ENCODE data around the gene TEKT2. TPM values are rescaled to one million over a fixed set of nuclear protein-coding genes. Genes with fewer than 3 reads are reported as not detected.

Gene TEKT2
- total RNA-seq, 2 experiments from 2014 or later = not detected

DNA sequence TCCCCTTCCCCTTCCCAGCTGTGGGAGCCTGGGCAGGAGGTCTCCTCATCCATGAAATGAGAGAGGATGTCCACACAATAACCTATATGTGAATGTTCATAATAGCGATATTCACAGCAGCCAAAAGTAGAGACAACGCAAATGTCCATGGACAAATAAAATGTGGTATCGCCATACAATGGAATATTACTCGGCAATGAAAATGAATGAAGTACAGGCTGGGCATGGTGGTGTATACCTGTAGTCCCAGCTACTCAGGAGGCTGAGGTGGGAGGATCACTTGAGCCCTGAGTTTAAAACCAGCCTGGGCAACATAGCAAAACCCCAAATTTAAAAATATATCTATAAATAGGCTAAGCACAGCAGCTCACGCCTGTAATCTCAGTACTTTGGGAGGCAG lies 17.7 kb downstream of the TEKT2 start:
- no peak overlapping the region for H3K4me3 Mint-ChIP-seq
- peaks cover 2% of the 10 kb centered on the region for H3K27me3 Mint-ChIP-seq
- no peak for ATAC-seq (ENCODE audit: low read depth)
- H3K36me3 Mint-ChIP-seq = no peaks in the 10 kb centered on the region
- no peaks in the 10 kb centered on the region for H3K9me3 Mint-ChIP-seq
- DNase-seq = no peak
- POLR2A ChIA-PET = interaction anchor here (1.5 to 1.7 kb wide), 2 partner anchors 32 to 86 kb away, joined by 5 to 15 read pairs; no protein-coding TSS in a partner anchor
- no peak overlapping the region for H3K27ac Mint-ChIP-seq
- peaks cover 9% of the 10 kb centered on the region for H3K4me1 Mint-ChIP-seq

DNA sequence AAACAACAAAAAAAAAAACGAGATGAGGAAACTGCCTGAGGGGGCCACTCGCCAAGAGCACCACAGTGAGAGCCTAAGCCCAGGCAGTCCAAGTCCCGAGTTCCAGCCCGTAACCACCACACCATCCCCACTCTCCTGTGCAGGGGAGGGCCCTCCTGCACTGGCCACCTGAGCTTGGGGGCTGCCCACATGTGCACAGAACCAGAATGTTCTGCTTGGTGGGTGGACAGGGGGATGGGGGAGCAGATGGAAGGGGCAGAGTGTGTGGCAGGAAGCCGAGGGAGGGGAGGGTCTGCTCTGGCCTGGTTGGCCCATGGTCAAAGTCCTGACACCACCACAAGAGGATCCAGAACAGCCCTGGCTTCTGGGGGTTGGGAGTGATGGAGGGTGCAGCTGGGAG lies 22.4 kb downstream of the TEKT2 start:
- H3K27ac Mint-ChIP-seq = peak overlapping the region; percentile 42
- no peaks in the 10 kb centered on the region for H3K9me3 Mint-ChIP-seq
- ATAC-seq (ENCODE audit: low read depth) (no peak), DNase-seq (no peak)
- no peak overlapping the region for H3K4me3 Mint-ChIP-seq
- no peaks in the 10 kb centered on the region for H3K36me3 Mint-ChIP-seq
- peaks cover 22% of the 10 kb centered on the region for H3K4me1 Mint-ChIP-seq
- POLR2A ChIA-PET = interaction anchor here (1.1 kb wide), 1 partner anchor 175 kb away, joined by 3 read pairs; the partner anchor contains the start of gene AGO3
- no peaks in the 10 kb centered on the region for H3K27me3 Mint-ChIP-seq

DNA sequence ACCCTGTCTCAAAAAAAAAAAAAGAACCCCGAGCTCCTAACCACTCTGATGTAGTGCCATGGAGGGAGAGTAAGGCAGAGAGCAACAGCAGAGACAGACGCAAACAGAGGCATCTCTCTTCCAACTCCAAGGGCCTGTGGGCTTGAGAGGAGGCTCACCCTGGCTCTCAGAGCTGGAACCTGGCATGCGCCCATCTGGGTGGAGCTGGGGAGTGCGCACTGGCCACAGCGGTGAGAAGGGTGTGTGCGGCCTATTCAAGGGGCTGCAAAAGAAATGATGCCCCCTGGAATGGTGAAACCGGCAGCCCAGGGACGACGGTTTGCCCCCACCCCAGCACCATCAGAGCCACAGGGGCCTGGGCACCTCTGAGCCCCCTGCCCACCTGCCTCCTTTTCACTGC lies 23.5 kb downstream of the TEKT2 start:
- POLR2A ChIA-PET = interaction anchor here (1.1 to 1.2 kb wide), 2 partner anchors 26 to 176 kb away, joined by 3 read pairs; partner anchors contain the start of gene AGO3
- no peaks in the 10 kb centered on the region for H3K27me3 Mint-ChIP-seq

DNA sequence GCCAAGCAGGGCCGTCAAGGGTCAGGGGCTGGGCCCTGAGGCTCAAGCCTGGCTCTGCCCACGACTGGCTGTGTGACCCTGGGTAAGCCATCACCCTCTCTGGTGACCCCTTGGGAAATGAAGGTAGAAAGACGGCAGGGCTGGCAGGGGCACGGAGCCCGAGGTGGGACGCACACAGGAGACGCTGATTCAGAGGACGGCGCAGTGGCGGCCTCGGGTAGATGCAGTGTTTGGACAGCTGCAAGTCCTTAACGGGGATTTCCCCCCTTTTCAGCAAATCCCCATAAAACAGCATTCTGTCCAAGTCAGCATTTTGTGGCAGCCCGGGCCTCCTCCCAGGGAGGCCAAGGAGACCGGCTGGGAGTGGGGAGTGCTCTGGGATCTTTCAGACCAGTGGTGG lies 24.4 kb downstream of the TEKT2 start:
- H3K27ac Mint-ChIP-seq = peak overlapping the region; percentile 96
- no peak for DNase-seq

More for the DNA sequence above, 23.5 kb downstream of the TEKT2 start:
- ATAC-seq (ENCODE audit: low read depth) (no peak), DNase-seq (no peak)
- H3K36me3 Mint-ChIP-seq = no peaks in the 10 kb centered on the region
- H3K9me3 Mint-ChIP-seq = no peaks in the 10 kb centered on the region
- no peak overlapping the region for H3K4me3 Mint-ChIP-seq
- peaks cover 26% of the 10 kb centered on the region for H3K4me1 Mint-ChIP-seq
- no peak overlapping the region for H3K27ac Mint-ChIP-seq

DNA sequence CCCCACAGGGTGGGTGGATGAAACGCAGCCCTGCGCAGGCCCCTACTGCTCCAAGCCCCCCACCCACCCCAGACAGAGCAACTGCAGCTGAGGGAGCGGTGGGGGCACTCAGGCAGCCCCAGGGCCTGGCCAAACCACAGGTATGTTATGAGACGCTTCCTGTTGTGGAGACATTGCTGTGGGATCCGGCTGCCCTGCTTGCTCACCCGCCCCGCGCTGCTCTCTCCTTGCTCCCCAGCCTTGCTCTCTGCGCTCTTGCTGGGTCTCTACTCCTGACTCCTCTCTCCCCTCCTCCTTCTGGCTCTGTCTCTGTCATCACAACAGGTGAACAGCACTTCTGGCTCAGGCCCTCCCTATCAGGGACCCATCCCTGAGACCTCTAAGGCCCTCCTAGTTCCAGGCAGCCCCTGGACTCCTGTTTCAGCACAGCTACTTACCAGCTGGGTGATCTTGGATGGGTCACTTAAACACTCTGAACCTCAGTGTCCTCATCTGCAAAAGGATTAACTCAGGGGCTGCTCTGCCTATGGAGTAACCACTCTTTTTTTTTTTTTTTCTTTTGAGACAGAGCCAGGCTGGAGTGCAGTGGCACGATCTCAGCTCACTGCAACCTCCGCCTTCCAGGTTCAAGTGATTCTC lies 25.3 kb downstream of the TEKT2 start:
- peak overlapping the region; percentile 77 for H3K4me3 Mint-ChIP-seq

More for the DNA sequence above, 24.4 kb downstream of the TEKT2 start:
- Mint-ChIP-seq H3K27me3 (no peaks in the 10 kb centered on the region), H3K9me3 (no peaks in the 10 kb centered on the region), H3K4me3 (peak overlapping the region; percentile 77), H3K4me1 (peaks cover 26% of the 10 kb centered on the region), H3K36me3 (no peaks in the 10 kb centered on the region)
- POLR2A ChIA-PET = interaction anchor here (0.6 to 1.2 kb wide), 5 partner anchors 27 to 1792 kb away, joined by 3 to 5 read pairs (median 3); partner anchors contain the start of gene CLSPN
- no peak for ATAC-seq (ENCODE audit: low read depth)

DNA sequence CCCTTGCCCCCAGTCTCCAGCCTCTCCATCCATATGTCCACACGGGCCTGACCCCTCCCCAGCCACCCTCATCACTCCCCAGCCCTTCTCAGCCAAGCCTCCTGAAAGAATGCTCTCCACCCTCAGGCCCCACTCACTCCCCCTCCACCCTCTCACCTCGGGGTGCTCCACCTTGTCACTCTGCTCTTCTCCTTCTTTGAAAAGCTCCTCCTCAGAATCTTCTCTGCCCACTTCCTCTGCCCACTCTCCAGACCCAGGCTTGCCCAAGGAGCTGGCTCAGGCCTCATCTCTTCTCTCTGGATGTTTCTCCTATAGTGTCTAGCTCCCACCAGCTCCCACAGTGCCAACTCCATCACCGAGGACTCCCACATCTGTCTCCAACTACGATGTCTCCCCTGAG lies 27.3 kb downstream of the TEKT2 start:
- no peak for DNase-seq
- Mint-ChIP-seq H3K27me3 (no peaks in the 10 kb centered on the region), H3K9me3 (no peaks in the 10 kb centered on the region), H3K4me3 (peak overlapping the region; percentile 2), H3K4me1 (peaks cover 23% of the 10 kb centered on the region), H3K36me3 (no peaks in the 10 kb centered on the region), H3K27ac (peak overlapping the region; percentile 60)
- ATAC-seq (ENCODE audit: low read depth) = no peak
- POLR2A ChIA-PET = interaction anchor here (1.3 kb wide), 2 partner anchors 31 to 180 kb away, joined by 3 to 4 read pairs; partner anchors contain the start of gene AGO3

More for the DNA sequence above, 25.3 kb downstream of the TEKT2 start:
- H3K27me3 Mint-ChIP-seq = no peaks in the 10 kb centered on the region
- H3K36me3 Mint-ChIP-seq = no peaks in the 10 kb centered on the region
- peak; percentile 98 for ATAC-seq (ENCODE audit: low read depth)
- POLR2A ChIA-PET = interaction anchor here (0.6 to 1.2 kb wide), 8 partner anchors 10 to 1791 kb away, joined by 3 to 5 read pairs (median 3); partner anchors contain the start of gene CLSPN
- peaks cover 26% of the 10 kb centered on the region for H3K4me1 Mint-ChIP-seq
- DNase-seq = peak; percentile 72
- H3K27ac Mint-ChIP-seq = peak overlapping the region; percentile 96
- H3K9me3 Mint-ChIP-seq = no peaks in the 10 kb centered on the region

DNA sequence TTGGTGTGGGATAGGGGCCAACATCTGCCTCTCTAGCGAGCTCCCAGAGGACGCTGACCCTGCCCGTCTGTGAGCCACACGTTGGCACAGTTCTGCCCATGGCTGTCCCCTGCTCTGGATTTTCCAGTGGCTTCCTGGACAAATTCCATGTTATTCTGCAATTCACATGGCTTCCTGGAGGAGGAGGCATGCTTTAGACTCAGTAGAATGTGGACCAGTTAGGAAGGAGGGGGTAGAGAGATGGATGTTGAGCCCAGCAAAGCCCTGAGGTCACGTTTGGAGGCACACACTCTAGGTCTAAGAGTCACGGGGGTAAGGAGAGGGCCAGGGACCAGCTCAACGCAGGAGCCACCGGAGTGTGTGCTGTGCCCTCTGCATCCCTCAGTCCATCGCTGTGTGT lies 28.9 kb downstream of the TEKT2 start:
- H3K9me3 Mint-ChIP-seq = no peaks in the 10 kb centered on the region
- H3K4me3 Mint-ChIP-seq = no peak overlapping the region
- no peak overlapping the region for H3K27ac Mint-ChIP-seq
- H3K4me1 Mint-ChIP-seq = peaks cover 23% of the 10 kb centered on the region
- POLR2A ChIA-PET = interaction anchor here (0.6 to 1.2 kb wide), 2 partner anchors 10 to 40 kb away, joined by 3 to 4 read pairs; no protein-coding TSS in a partner anchor
- H3K36me3 Mint-ChIP-seq = no peaks in the 10 kb centered on the region
- DNase-seq (no peak), ATAC-seq (ENCODE audit: low read depth) (no peak)
- H3K27me3 Mint-ChIP-seq = no peaks in the 10 kb centered on the region

DNA sequence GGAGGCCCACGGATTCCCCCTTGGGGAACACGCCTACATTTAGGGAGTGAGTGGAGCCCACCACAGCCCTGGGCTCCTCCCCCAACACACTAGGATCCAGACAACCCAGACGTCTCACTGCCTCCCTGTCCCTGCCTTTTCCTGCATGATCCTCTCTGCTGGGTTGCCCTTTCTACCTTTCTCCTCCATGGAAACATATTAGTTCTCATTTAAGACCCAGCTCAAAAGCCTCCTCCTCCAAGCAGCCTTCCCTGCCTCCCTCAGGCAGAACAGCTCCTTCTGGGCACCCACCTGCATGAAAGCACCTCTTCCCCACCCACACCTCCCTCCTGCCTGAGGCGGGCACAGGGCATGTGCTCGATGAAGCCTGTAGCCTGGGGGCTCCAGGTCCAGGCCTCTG lies 30.5 kb downstream of the TEKT2 start:
- Mint-ChIP-seq H3K4me1 (peaks cover 13% of the 10 kb centered on the region), H3K27me3 (no peaks in the 10 kb centered on the region), H3K9me3 (no peaks in the 10 kb centered on the region), H3K36me3 (no peaks in the 10 kb centered on the region), H3K27ac (no peak overlapping the region), H3K4me3 (no peak overlapping the region)
- ATAC-seq (ENCODE audit: low read depth) (no peak), DNase-seq (no peak)
- POLR2A ChIA-PET = no interaction called here

DNA sequence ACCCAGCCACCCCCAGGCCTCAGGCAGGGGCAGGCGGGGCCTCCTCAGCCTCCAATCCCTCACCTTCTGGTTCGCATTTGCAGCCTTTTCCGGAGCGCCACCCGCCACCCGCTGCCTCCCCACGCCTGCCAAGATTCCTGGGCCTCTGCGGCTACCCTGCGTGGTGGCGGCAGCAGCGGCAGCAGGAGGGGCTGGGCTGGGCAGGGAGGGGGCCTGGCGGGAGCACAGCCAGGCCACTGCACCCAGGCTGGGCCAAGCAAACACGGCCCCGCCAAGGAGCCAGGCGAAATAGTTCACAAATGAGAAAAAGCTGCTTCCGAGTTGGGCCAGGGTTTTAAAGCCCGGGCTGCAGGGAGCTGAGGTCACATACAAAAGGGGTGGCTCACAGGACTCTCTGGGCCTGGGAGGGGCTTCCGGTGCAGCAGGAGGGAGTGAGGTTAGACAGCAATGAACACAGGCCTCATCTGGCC lies 31.3 kb downstream of the TEKT2 start:
- Mint-ChIP-seq H3K4me1 (peaks cover 10% of the 10 kb centered on the region), H3K27me3 (no peaks in the 10 kb centered on the region), H3K4me3 (no peak overlapping the region), H3K9me3 (no peaks in the 10 kb centered on the region), H3K36me3 (no peaks in the 10 kb centered on the region), H3K27ac (no peak overlapping the region)
- no peak for ATAC-seq (ENCODE audit: low read depth)
- POLR2A ChIA-PET = no interaction called here
- DNase-seq = no peak

DNA sequence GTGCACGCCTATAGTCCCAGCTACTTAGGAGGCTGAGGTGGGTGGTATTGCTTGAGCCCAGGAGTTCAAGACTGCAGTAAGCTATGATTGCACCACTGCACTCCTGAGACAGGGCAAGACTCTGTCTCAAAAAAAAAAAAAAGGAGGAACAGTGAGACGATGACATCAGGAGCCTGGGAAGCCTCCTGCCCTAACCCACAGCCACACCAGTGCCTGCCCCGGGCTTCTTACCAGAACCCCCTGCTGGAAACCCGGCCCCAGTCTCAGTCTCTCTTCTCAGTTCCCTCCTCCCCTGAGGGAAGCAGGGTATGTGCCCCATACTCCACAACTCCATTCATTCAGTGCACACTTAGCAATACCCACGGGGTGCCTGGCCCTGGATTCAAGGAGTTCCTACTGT lies 32.0 kb downstream of the TEKT2 start:
- Mint-ChIP-seq H3K4me1 (peaks cover 7% of the 10 kb centered on the region), H3K36me3 (no peaks in the 10 kb centered on the region)

DNA sequence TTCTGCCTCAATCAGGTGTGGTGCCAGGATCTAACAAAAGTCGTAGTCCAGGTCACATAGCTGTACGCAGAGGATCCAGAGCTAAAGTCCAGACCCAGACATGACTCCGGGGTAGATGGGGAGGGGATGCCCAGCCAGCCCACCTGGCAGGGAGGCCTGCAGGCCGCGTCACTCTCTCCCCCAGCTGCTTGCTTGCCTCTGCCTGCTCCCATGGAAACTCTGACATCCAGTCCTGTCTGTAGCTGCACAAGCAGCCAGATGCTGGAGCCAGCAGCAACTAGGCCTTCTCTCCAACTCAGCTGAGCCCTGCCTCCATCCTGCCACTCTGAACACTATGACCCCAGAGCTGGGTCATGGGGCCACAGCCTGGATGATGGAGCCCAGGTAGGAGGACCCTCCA lies 33.0 kb downstream of the TEKT2 start:
- POLR2A ChIA-PET = interaction anchor here (0.5 to 0.9 kb wide), 3 partner anchors 18 to 282 kb away, joined by 3 to 5 read pairs (median 4); no protein-coding TSS in a partner anchor
- Mint-ChIP-seq H3K36me3 (no peaks in the 10 kb centered on the region), H3K27me3 (no peaks in the 10 kb centered on the region), H3K4me1 (no peaks in the 10 kb centered on the region), H3K9me3 (no peaks in the 10 kb centered on the region), H3K27ac (no peak overlapping the region), H3K4me3 (no peak overlapping the region)
- ATAC-seq (ENCODE audit: low read depth) = no peak
- no peak for DNase-seq

More for the DNA sequence above, 32.0 kb downstream of the TEKT2 start:
- H3K4me3 Mint-ChIP-seq = no peak overlapping the region
- ATAC-seq (ENCODE audit: low read depth) (no peak), DNase-seq (no peak)
- no peaks in the 10 kb centered on the region for H3K27me3 Mint-ChIP-seq
- H3K9me3 Mint-ChIP-seq = no peaks in the 10 kb centered on the region
- H3K27ac Mint-ChIP-seq = peak overlapping the region; percentile 3
- POLR2A ChIA-PET = no interaction called here

DNA sequence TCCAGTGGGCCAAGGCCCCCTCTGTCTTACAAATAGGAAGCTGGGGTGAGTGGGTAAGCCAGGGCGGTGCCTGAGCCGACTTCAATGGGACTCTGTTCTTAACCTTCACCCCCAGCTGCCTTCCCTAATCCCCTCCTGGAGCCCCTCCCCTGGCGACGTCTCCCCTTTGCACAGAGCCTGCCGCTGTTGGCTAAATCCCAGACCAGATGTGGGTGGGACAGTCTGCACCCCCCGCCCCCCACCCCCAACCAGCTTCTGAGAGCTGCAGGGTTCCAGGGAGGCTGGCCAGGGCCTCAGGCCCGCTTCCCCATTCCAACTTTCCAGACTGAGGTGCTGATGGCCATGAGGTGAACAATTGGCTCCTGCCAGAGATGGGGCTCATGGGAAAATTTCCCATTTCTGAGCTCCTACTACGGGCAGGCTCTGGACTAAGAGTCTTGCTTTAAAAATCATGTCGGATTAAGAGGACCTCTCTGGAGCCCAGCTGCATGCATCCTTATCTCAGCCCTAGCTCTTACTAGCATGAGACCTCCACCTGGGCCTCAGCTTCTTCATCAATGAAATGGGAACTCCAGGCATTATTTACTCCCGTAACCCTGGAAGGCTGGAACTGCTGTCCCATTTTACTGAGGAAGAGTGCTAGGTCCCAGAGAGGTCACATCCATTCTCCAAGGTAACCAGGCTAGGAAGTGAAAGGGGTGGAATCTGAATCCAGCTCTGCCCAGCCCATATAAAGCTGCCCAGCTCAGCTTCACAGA lies 34.7 kb downstream of the TEKT2 start:
- POLR2A ChIA-PET = interaction anchor here (0.7 to 0.8 kb wide), 3 partner anchors 9 to 187 kb away, joined by 3 to 5 read pairs (median 4); partner anchors contain the start of gene AGO3
- Mint-ChIP-seq H3K4me1 (peaks cover 4% of the 10 kb centered on the region), H3K4me3 (no peak overlapping the region), H3K27me3 (peaks cover 13% of the 10 kb centered on the region), H3K9me3 (no peaks in the 10 kb centered on the region), H3K27ac (no peak overlapping the region), H3K36me3 (no peaks in the 10 kb centered on the region)
- ATAC-seq (ENCODE audit: low read depth) (no peak), DNase-seq (no peak)

DNA sequence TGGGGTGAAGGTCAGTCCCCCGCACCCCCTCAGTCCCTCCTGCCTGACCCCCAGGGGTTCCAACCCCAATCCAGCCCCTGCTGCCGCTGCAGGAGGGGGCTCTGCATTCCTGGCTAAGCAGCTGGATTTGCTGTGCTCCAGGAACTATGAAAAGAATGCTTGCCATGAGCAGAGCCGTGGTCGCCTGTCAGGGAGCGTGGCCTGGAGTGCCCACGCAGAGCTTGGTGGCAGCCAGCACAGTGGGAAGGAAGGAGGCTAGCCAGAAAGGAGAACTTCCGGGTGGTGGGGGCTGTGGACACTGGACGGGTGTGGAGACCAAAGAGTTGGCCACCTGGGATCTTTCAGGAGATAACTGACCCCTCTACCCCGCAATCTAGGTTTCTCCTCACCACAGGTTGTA lies 35.6 kb downstream of the TEKT2 start:
- H3K27me3 Mint-ChIP-seq = peaks cover 21% of the 10 kb centered on the region
- ATAC-seq (ENCODE audit: low read depth) (no peak), DNase-seq (no peak)
- H3K36me3 Mint-ChIP-seq = no peaks in the 10 kb centered on the region
- H3K27ac Mint-ChIP-seq = no peak overlapping the region
- H3K4me3 Mint-ChIP-seq = no peak overlapping the region
- H3K9me3 Mint-ChIP-seq = no peaks in the 10 kb centered on the region
- POLR2A ChIA-PET = interaction anchor here (0.6 kb wide), 1 partner anchor 15 kb away, joined by 3 read pairs; no protein-coding TSS in a partner anchor
- peaks cover 5% of the 10 kb centered on the region for H3K4me1 Mint-ChIP-seq
